Measurements from ENCODE around the gene TBC1D1. TPM values are rescaled to one million over a fixed set of nuclear protein-coding genes. Genes with fewer than 3 reads are reported as not detected.
A peak's percentile ranks its signal among the peaks of the same experiment; 100 is the strongest.

Gene TBC1D1
- total and polyA plus RNA-seq, 2 experiments from 2014 or later: 100.0 to 214 TPM

DNA sequence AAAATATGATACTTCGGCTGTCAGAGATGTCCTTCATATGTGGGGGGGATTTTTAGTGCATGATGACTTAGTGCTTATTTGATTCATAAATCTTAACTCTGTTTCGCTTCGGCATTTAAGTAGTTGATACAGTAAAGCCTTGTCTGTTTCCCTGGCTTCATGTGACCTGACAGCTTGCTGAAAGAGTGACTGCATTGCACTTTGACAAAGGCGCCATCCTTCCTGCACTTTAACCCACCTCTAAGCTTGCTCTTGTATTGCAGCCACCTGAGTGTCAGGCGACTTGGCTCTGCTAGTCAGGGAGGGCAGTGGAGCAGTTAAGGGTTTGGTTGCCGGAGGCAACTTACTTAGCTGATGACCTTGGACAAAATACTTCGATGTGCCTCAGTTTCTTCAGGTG is 134.8 kb downstream of the TBC1D1 start:
- Histone ChIP-seq H3K36me3 (peaks cover 4% of the 10 kb centered on the region), H3K4me3 (no peak overlapping the region), H3K27me3 (no peaks in the 10 kb centered on the region), H3K27ac (no peak overlapping the region), H3K9me3 (ENCODE audit: low read depth) (no peaks in the 10 kb centered on the region), H3K4me1 (ENCODE audit: low read depth) (peaks cover 30% of the 10 kb centered on the region)
- peak in 1 of 2 donors; percentile 31 for DNase-seq (ENCODE audit: low read depth in 1 of 2, low spot score in 1 of 2)
- TF ChIP-seq, protein P1, sequence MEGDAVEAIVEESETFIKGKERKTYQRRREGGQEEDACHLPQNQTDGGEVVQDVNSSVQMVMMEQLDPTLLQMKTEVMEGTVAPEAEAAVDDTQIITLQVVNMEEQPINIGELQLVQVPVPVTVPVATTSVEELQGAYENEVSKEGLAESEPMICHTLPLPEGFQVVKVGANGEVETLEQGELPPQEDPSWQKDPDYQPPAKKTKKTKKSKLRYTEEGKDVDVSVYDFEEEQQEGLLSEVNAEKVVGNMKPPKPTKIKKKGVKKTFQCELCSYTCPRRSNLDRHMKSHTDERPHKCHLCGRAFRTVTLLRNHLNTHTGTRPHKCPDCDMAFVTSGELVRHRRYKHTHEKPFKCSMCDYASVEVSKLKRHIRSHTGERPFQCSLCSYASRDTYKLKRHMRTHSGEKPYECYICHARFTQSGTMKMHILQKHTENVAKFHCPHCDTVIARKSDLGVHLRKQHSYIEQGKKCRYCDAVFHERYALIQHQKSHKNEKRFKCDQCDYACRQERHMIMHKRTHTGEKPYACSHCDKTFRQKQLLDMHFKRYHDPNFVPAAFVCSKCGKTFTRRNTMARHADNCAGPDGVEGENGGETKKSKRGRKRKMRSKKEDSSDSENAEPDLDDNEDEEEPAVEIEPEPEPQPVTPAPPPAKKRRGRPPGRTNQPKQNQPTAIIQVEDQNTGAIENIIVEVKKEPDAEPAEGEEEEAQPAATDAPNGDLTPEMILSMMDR (IDR thresholded peaks at IDR 0.05; ENCODE audit: low read depth, low read length): no peak

- Histone ChIP-seq H3K27ac (no peak overlapping the region), H3K9me3 (ENCODE audit: low read depth) (no peaks in the 10 kb centered on the region), H3K36me3 (peaks cover 4% of the 10 kb centered on the region), H3K27me3 (no peaks in the 10 kb centered on the region), H3K4me1 (ENCODE audit: low read depth) (peaks cover 30% of the 10 kb centered on the region), H3K4me3 (no peak overlapping the region)
- DNase-seq (ENCODE audit: low read depth in 1 of 2, low spot score in 1 of 2): no peak
- TF ChIP-seq, protein P1 (IDR thresholded peaks at IDR 0.05; ENCODE audit: low read depth, low read length): no peak
These were observed 135.4 kb downstream of the TBC1D1 start for GRCh38 chr4:38026158-38026740.

GRCh38 chr4:38030023-38030422 is 139.1 kb downstream of the TBC1D1 start:
- Histone ChIP-seq H3K4me1 (ENCODE audit: low read depth) (peaks cover 11% of the 10 kb centered on the region), H3K27ac (no peak overlapping the region), H3K27me3 (no peaks in the 10 kb centered on the region), H3K9me3 (ENCODE audit: low read depth) (no peaks in the 10 kb centered on the region), H3K4me3 (no peak overlapping the region), H3K36me3 (peaks cover 4% of the 10 kb centered on the region)
- no peak for DNase-seq (ENCODE audit: low read depth in 1 of 2, low spot score in 1 of 2)
- TF ChIP-seq, protein P1 (IDR thresholded peaks at IDR 0.05; ENCODE audit: low read depth, low read length): no peak

DNA sequence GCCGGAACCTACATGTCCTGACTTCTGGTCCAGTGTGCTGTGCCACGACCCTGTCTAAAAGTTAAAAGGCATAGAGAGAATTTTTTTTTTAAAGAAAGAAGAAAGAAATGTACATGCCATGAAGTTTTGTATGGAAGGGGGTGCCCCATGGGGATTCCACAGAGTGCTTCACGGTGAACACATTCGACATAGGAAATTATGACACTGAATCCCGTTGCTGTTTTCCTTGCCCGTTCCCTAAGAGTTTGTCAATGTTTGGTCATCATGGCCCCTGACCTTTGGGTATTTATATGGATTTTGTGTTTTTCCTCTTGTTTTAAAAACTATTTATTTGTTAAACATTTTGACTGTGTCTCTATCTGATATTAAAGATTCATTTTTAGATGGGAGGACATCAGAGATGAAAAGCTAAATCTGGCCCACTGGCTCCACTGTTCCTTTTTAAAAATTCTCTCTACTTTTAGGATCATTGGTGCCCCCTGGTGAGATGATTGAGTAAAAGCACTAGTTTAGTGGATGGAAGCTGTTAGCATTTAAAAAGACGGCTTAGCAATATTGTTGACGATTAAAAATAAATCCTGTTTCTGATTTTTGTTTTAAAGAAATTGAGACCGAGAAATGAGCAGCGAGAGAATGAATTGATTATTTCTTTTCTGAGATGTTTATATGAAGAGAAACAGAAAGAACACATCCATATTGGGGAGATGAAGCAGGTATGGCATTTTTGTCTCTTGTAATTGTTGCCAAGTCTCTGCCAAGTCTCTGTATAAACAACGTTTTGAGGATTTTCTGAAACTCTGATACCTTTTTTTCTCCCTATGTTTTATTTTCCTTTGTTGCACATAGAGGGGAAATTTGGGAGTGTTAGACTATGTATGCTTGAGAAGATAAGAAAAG is 144.3 kb downstream of the TBC1D1 start:
- no peak overlapping the region for H3K27ac ChIP-seq
- H3K27me3 ChIP-seq: no peaks in the 10 kb centered on the region
- TF ChIP-seq, protein P1 (IDR thresholded peaks at IDR 0.05; ENCODE audit: low read depth, low read length): peak; percentile 68

GRCh38 chr4:38036548-38036947 is 145.7 kb downstream of the TBC1D1 start:
- H3K27ac ChIP-seq: no peak overlapping the region

More for the DNA sequence above, 144.3 kb downstream of the TBC1D1 start:
- no peaks in the 10 kb centered on the region for H3K4me1 ChIP-seq (ENCODE audit: low read depth)
- peak; percentile 78 for DNase-seq (ENCODE audit: low read depth in 1 of 2, low spot score in 1 of 2)
- H3K9me3 ChIP-seq (ENCODE audit: low read depth): no peaks in the 10 kb centered on the region
- H3K4me3 ChIP-seq: no peak overlapping the region
- H3K36me3 ChIP-seq: no peaks in the 10 kb centered on the region

More at GRCh38 chr4:38036548-38036947, 145.7 kb downstream of the TBC1D1 start:
- TF ChIP-seq, protein P1 (IDR thresholded peaks at IDR 0.05; ENCODE audit: low read depth, low read length): no peak
- Histone ChIP-seq H3K4me1 (ENCODE audit: low read depth) (no peaks in the 10 kb centered on the region), H3K27me3 (no peaks in the 10 kb centered on the region), H3K36me3 (no peaks in the 10 kb centered on the region), H3K4me3 (no peak overlapping the region), H3K9me3 (ENCODE audit: low read depth) (no peaks in the 10 kb centered on the region)
- no peak for DNase-seq (ENCODE audit: low read depth in 1 of 2, low spot score in 1 of 2)

All from cardiac muscle cell (in vitro differentiated cells and primary cell).